Posterior cingulate gyrus (tissue), 11 donors: ENCODE measurements around the gene PLEKHM3.
A peak's percentile ranks its signal among the peaks of the same experiment; 100 is the strongest.

Source experiments
- DNase-seq, 10 donors: peaks; one replicate each; pipeline versions ENCODE4 v3.0.0 to v3.0.0-alpha.2; 2020 to 2021; ENCODE audit warnings: mixed read lengths in 3 of 10
- intact Hi-C: fragments of 100-400 bp; cut with DNase I; formaldehyde crosslinking; loops from one replicate; pipeline ENCODE4 v1.15.1; 2023

The PLEKHM3 gene

GRCh38 chr2:207812058-207812725, 213.1 kb downstream of the PLEKHM3 start:
- intact Hi-C loops = loop anchor here (2.0 kb wide), 1 partner anchor 43 kb away; the partner anchor contains the start of gene FZD5
- peak in 1 of 10 donors; percentile 64 for DNase-seq

- peak in 1 of 10 donors; percentile 43 for DNase-seq
- intact Hi-C loops = loop anchor here (2.0 kb wide), 1 partner anchor 43 kb away; the partner anchor contains the start of gene FZD5
Observed at GRCh38 chr2:207811658-207812057, 213.7 kb downstream of the PLEKHM3 start.

- intact Hi-C loops = no loop called here
- peak in 1 of 10 donors; percentile 52 for DNase-seq
Observed at GRCh38 chr2:207810200-207810788, 215.0 kb downstream of the PLEKHM3 start.

GRCh38 chr2:207808119-207808518, 217.2 kb downstream of the PLEKHM3 start:
- DNase-seq = no peak
- intact Hi-C loops = no loop called here

GRCh38 chr2:207807516-207807915, 217.8 kb downstream of the PLEKHM3 start:
- intact Hi-C loops = no loop called here
- no peak for DNase-seq

GRCh38 chr2:207805566-207806226, 219.6 kb downstream of the PLEKHM3 start:
- DNase-seq = peak in 1 of 10 donors; percentile 1
- intact Hi-C loops = no loop called here

- DNase-seq = no peak
- intact Hi-C loops = no loop called here
Observed at GRCh38 chr2:207802650-207803049, 222.7 kb downstream of the PLEKHM3 start.

GRCh38 chr2:207801259-207801658, 224.1 kb downstream of the PLEKHM3 start:
- DNase-seq = no peak
- intact Hi-C loops = no loop called here

- no peak for DNase-seq
- intact Hi-C loops = no loop called here
Observed at GRCh38 chr2:207796585-207797350, 228.6 kb downstream of the PLEKHM3 start.

- no peak for DNase-seq
- intact Hi-C loops = no loop called here
Observed at GRCh38 chr2:207792244-207792785, 233.0 kb downstream of the PLEKHM3 start.

- intact Hi-C loops = no loop called here
- no peak for DNase-seq
Observed at GRCh38 chr2:207791579-207792243, 233.6 kb downstream of the PLEKHM3 start.

GRCh38 chr2:207790898-207791297, 234.4 kb downstream of the PLEKHM3 start:
- intact Hi-C loops = no loop called here

GRCh38 chr2:207787800-207788199, 237.5 kb downstream of the PLEKHM3 start:
- no peak for DNase-seq
- intact Hi-C loops = no loop called here

More at GRCh38 chr2:207790898-207791297, 234.4 kb downstream of the PLEKHM3 start:
- no peak for DNase-seq

- DNase-seq = no peak
- intact Hi-C loops = no loop called here
Observed at GRCh38 chr2:207787017-207787416, 238.3 kb downstream of the PLEKHM3 start.

- no peak for DNase-seq
- intact Hi-C loops = no loop called here
Observed at GRCh38 chr2:207784898-207785297, 240.4 kb downstream of the PLEKHM3 start.

- intact Hi-C loops = no loop called here
- DNase-seq = no peak
Observed at GRCh38 chr2:207783514-207783913, 241.8 kb downstream of the PLEKHM3 start.

- intact Hi-C loops = no loop called here
- DNase-seq = no peak
Observed at GRCh38 chr2:207782238-207783030, 242.9 kb downstream of the PLEKHM3 start.

- intact Hi-C loops = no loop called here
- no peak for DNase-seq
Observed at GRCh38 chr2:207779523-207779922, 245.8 kb downstream of the PLEKHM3 start.

- DNase-seq = no peak
- intact Hi-C loops = no loop called here
Observed at GRCh38 chr2:207778298-207778882, 246.9 kb downstream of the PLEKHM3 start.
